IMR-90 (cell line): Measurements from ENCODE around the gene RAD51D. TPM values are rescaled to one million over a fixed set of nuclear protein-coding genes. Genes with fewer than 3 reads are reported as not detected.

Source experiments
- ATAC-seq: fragments of 200-7000 bp; cut with Tn5 transposase; 2 replicates; pipeline ENCODE4 v1.9.1; 2020; ENCODE audit warnings: low read depth, mild to moderate bottlenecking, moderate library complexity
- BruUV-seq: library from RNA; stranded (reverse); fragments of 400-500 nt; replicated peaks from 2 replicates; lab custom pipeline; 2021; lab: Mats Ljungman, UMichigan
- CTCF ChIA-PET: fragments of 300-600 bp; formaldehyde crosslinking; extraction: SDS; loops from one replicate; lab custom pipeline; 2021; ENCODE audit warnings: antibody characterized with exemption; lab: Yijun Ruan, JAX
- POLR2A ChIA-PET: fragments of 300-600 bp; sonication (Branson Sonifier 250); formaldehyde crosslinking; loops from one replicate; lab custom pipeline; 2022; ENCODE audit warnings: antibody characterized with exemption; ENCODE audit not compliant: unreplicated experiment; lab: Charles Lee
- DNase-seq: peaks from one replicate; pipeline ENCODE4 v3.0.0; 2013
- H2AFZ ChIP-seq: replicated peaks from 2 replicates; pipeline ENCODE3; 2013; ENCODE audit warnings: low read length, mild to moderate bottlenecking; ENCODE audit not compliant: poor library complexity
- H2AK5ac ChIP-seq: 2 replicates; pipeline ENCODE4 v1.6.1; 2013; ENCODE audit warnings: low read depth, low read length, inconsistent platforms
- H2AK9ac ChIP-seq: replicated peaks from 2 replicates; pipeline ENCODE3; 2013; ENCODE audit warnings: mild to moderate bottlenecking, low read depth, low read length, moderate library complexity; ENCODE audit not compliant: poor library complexity
- H2BK120ac ChIP-seq: 2 replicates; pipeline ENCODE4 v1.6.1; 2013; ENCODE audit warnings: low read depth, low read length, inconsistent platforms
- H2BK15ac ChIP-seq: 3 replicates; pipeline ENCODE4 v1.6.1; 2013; ENCODE audit warnings: low read depth, low read length, inconsistent platforms
- H2BK20ac ChIP-seq: 2 replicates; pipeline ENCODE4 v1.6.1; 2013; ENCODE audit warnings: low read depth, mild to moderate bottlenecking, inconsistent platforms, low read length, moderate library complexity
- H2BK5ac ChIP-seq: 2 replicates; pipeline ENCODE4 v1.6.1; 2013; ENCODE audit warnings: mild to moderate bottlenecking, low read depth, low read length, inconsistent platforms; ENCODE audit not compliant: poor library complexity, severe bottlenecking
- H3K14ac ChIP-seq: replicated peaks from 2 replicates; pipeline ENCODE4 v1.6.1; 2013; ENCODE audit warnings: low read depth, low read length, inconsistent platforms
- H3K18ac ChIP-seq: 2 replicates; pipeline ENCODE4 v1.6.1; 2013; ENCODE audit warnings: low read depth, low read length, control low read depth
- H3K23ac ChIP-seq: 2 replicates; pipeline ENCODE4 v1.6.1; 2013; ENCODE audit warnings: low read depth, low read length, inconsistent platforms
- H3K27ac ChIP-seq: 2 replicates; pipeline ENCODE4 v1.5.1; 2013; ENCODE audit warnings: mild to moderate bottlenecking, control low read depth, low read length; ENCODE audit not compliant: insufficient read depth
- H3K27me3 ChIP-seq: 2 replicates; pipeline ENCODE4 v1.6.1; 2013; ENCODE audit warnings: low read length; ENCODE audit not compliant: control insufficient read depth, insufficient read depth
- H3K36me3 ChIP-seq: 2 replicates; pipeline ENCODE4 v1.6.1; 2013; ENCODE audit warnings: low read length, mixed read lengths; ENCODE audit not compliant: control insufficient read depth, insufficient read depth
- H3K4ac ChIP-seq: 2 replicates; pipeline ENCODE4 v1.6.1; 2013; ENCODE audit warnings: low read depth, low read length, inconsistent platforms
- H3K4me1 ChIP-seq: 2 replicates; pipeline ENCODE4 v1.6.1; 2013; ENCODE audit warnings: low read length, mixed read lengths; ENCODE audit not compliant: control insufficient read depth, insufficient read depth
- H3K4me2 ChIP-seq: 2 replicates; pipeline ENCODE4 v1.6.1; 2013; ENCODE audit warnings: low read depth, mild to moderate bottlenecking, control low read depth, low read length, moderate library complexity
- H3K4me3 ChIP-seq: 2 replicates; pipeline ENCODE4 v1.5.1; 2013; ENCODE audit warnings: low read depth, mild to moderate bottlenecking, control low read depth, low read length, moderate library complexity; ENCODE audit not compliant: insufficient read depth
- H3K56ac ChIP-seq: 2 replicates; pipeline ENCODE4 v1.6.1; 2013; ENCODE audit warnings: low read length, inconsistent platforms; ENCODE audit not compliant: insufficient read depth; ENCODE audit errors: extremely low read depth
- H3K79me1 ChIP-seq, 2 experiments: 2 replicates each; pipeline ENCODE4 v1.6.1; 2013; ENCODE audit warnings: low read length in 2 of 2, inconsistent platforms in 1 of 2, low read depth in 1 of 2
- H3K9ac ChIP-seq: 2 replicates; pipeline ENCODE4 v1.6.1; 2013; ENCODE audit warnings: low read depth, low read length, control low read depth
- H3K9me1 ChIP-seq: 2 replicates; pipeline ENCODE4 v1.6.1; 2013; ENCODE audit warnings: low read length, inconsistent platforms; ENCODE audit not compliant: insufficient read depth
- H3K9me3 ChIP-seq: 2 replicates; pipeline ENCODE4 v1.6.1; 2013; ENCODE audit warnings: low read length; ENCODE audit not compliant: control insufficient read depth, insufficient read depth
- H4K20me1 ChIP-seq: 2 replicates; pipeline ENCODE4 v1.6.1; 2013; ENCODE audit warnings: low read length, inconsistent platforms; ENCODE audit not compliant: insufficient read depth
- H4K5ac ChIP-seq: 2 replicates; pipeline ENCODE4 v1.6.1; 2013; ENCODE audit warnings: mild to moderate bottlenecking, low read depth, low read length, control low read depth
- H4K8ac ChIP-seq, 2 experiments: 2 replicates each; pipeline ENCODE4 v1.6.1; 2013; ENCODE audit warnings: low read depth in 2 of 2, low read length in 2 of 2, control low read depth in 1 of 2, inconsistent platforms in 1 of 2
- H4K91ac ChIP-seq: 2 replicates; pipeline ENCODE4 v1.6.1; 2013; ENCODE audit warnings: low read depth, low read length, inconsistent platforms; ENCODE audit not compliant: insufficient read depth
- BHLHE40 ChIP-seq: fragments of 150-350 bp; IDR thresholded peaks from 2 replicates; pipeline ENCODE4 v1.6.1; 2016; ENCODE audit warnings: mild to moderate bottlenecking, low read depth, low read length
- CEBPB ChIP-seq: IDR thresholded peaks from 2 replicates; pipeline ENCODE4 v1.6.1; 2012; ENCODE audit warnings: low read depth, low read length, improper control_type of control experiment
- CHD1 ChIP-seq: IDR thresholded peaks from 2 replicates; pipeline ENCODE4 v1.6.1; 2012; ENCODE audit warnings: low read depth, low read length, improper control_type of control experiment
- CTCF ChIP-seq: conservative IDR thresholded peaks from 2 replicates; pipeline ENCODE4 v1.5.1; 2012; ENCODE audit warnings: mild to moderate bottlenecking, low read depth, low read length, improper control_type of control experiment
- FOS ChIP-seq: fragments of 150-350 bp; IDR thresholded peaks from 2 replicates; pipeline ENCODE4 v1.6.1; 2016; ENCODE audit warnings: low read depth, low read length
- MAFK ChIP-seq: IDR thresholded peaks from 2 replicates; pipeline ENCODE4 v1.6.1; 2012; ENCODE audit warnings: low read depth, low read length, improper control_type of control experiment
- MAZ ChIP-seq: IDR thresholded peaks from 2 replicates; pipeline ENCODE4 v1.6.1; 2012; ENCODE audit warnings: low read depth, mild to moderate bottlenecking, low read length, improper control_type of control experiment, moderate library complexity, borderline replicate concordance
- MXI1 ChIP-seq: IDR thresholded peaks from 2 replicates; pipeline ENCODE4 v1.6.1; 2012; ENCODE audit warnings: low read depth, mild to moderate bottlenecking, low read length, moderate library complexity, borderline replicate concordance
- NFE2L2 ChIP-seq: fragments of 150-350 bp; IDR thresholded peaks from 2 replicates; pipeline ENCODE4 v1.6.1; 2016; ENCODE audit warnings: low read depth, mild to moderate bottlenecking, low read length
- POLR2A ChIP-seq: IDR thresholded peaks from 2 replicates; pipeline ENCODE4 v1.6.1; 2012; ENCODE audit warnings: mild to moderate bottlenecking, low read depth, low read length
- RAD21 ChIP-seq: IDR thresholded peaks from 2 replicates; pipeline ENCODE4 v1.6.1; 2012; ENCODE audit warnings: low read length, improper control_type of control experiment
- RCOR1 ChIP-seq: IDR thresholded peaks from 2 replicates; pipeline ENCODE4 v1.6.1; 2012; ENCODE audit warnings: mild to moderate bottlenecking, low read length, improper control_type of control experiment; ENCODE audit not compliant: insufficient replicate concordance
- RFX5 ChIP-seq: IDR thresholded peaks from 2 replicates; pipeline ENCODE4 v1.8.0; 2012; ENCODE audit warnings: low read depth, mild to moderate bottlenecking, low read length, moderate library complexity
- SMC3 ChIP-seq: fragments of 150-350 bp; IDR thresholded peaks from 2 replicates; pipeline ENCODE4 v1.6.1; 2016; ENCODE audit warnings: low read depth, mild to moderate bottlenecking, antibody characterized with exemption, low read length, moderate library complexity
- USF2 ChIP-seq: fragments of 150-350 bp; IDR thresholded peaks from 2 replicates; pipeline ENCODE4 v1.6.1; 2017; ENCODE audit warnings: mild to moderate bottlenecking, antibody characterized with exemption, low read length, low read depth
- WGBS, 2 experiments: methylation state at CpG; one replicate each; pipeline versions ENCODE4 v1.1.5 to v1.1.7; 2013; ENCODE audit warnings: missing lambda C conversion rate in 2 of 2; ENCODE audit not compliant: insufficient read length in 1 of 2; ENCODE audit errors: extremely low coverage in 2 of 2; 5-methylcytosine and 5-hydroxymethylcytosine counted together
- dilution Hi-C: fragments of 300-500 bp; cut with HindIII; formaldehyde crosslinking; loops from one replicate; pipeline ENCODE4 v1.14.3; 2018; ENCODE audit warnings: low sequenced_read_pairs; ENCODE audit not compliant: unreplicated experiment
- in situ Hi-C: fragments of 300-500 bp; cut with MboI; formaldehyde crosslinking; loops from 3 replicates; pipeline ENCODE4 v1.14.3; 2019; ENCODE audit warnings: low sequenced_read_pairs, inconsistent platforms, mixed read lengths
- intact Hi-C: fragments of 100-400 bp; cut with micrococcal nuclease; formaldehyde crosslinking; loops from 2 replicates; pipeline ENCODE4 v1.10.0; 2022
- polyA plus RNA-seq, 3 experiments: library from polyadenylated mRNA; depleted of rRNA; stranded (reverse); fragments of >200 nt; gene quantifications; 2 replicates each; pipeline ENCODE4 v1.2.3, GENCODE V29; 2012; ENCODE audit warnings: low replicate concordance in 1 of 3
- total RNA-seq: library from RNA; depleted of rRNA; stranded (reverse); fragments of >200 nt; gene quantifications from 2 replicates; pipeline ENCODE4 v1.2.3, GENCODE V29; 2012

RAD51D gene
- total and polyA plus RNA-seq, 2 of the 4 experiments (the other 2 are of a cell fraction), result 10.8 to 12.7 TPM

GRCh38 chr17:35130392-35130791 is 10.7 kb upstream of the RAD51D start:
- Histone ChIP-seq H3K4me2 (no peak overlapping the region), H3K27me3 (no peaks in the 10 kb centered on the region), H4K91ac (no peak overlapping the region), H3K18ac (no peak overlapping the region; the same call in 1 of the 2 replicates), H3K9ac (no peak overlapping the region), H3K36me3 (peaks cover 43% of the 10 kb centered on the region), H3K23ac (no peak overlapping the region), H3K4me3 (no peak overlapping the region), H3K4me1 (peaks cover 36% of the 10 kb centered on the region), H4K5ac (no peak overlapping the region; the same call in 1 of the 2 replicates), H2AFZ (no peak overlapping the region), H2BK15ac (no peak overlapping the region), H2BK20ac (no peak overlapping the region), H3K4ac (no peak overlapping the region), H2BK5ac (no peak overlapping the region), H3K14ac (no peak overlapping the region), H2AK5ac (no peak overlapping the region), H3K9me3 (no peaks in the 10 kb centered on the region), H2AK9ac (no peak overlapping the region), H3K56ac (no peak overlapping the region), H4K20me1 (no peaks in the 10 kb centered on the region; the same call in 1 of the 2 replicates), H3K9me1 (peaks cover 17% of the 10 kb centered on the region), H2BK120ac (no peak overlapping the region), H3K79me1 (no peaks in the 10 kb centered on the region), H4K8ac (no peak overlapping the region), H3K27ac (peak overlapping the region; percentile 63; the same call in 1 of the 2 replicates)
- ChIA-PET POLR2A (no interaction called here), CTCF (no interaction called here)
- ATAC-seq (no peak), DNase-seq (no peak)
- 100% methylated on average over 1 of the region's 3 CpGs; no CpG with 5 or more reads in 1 of the 2 experiments for WGBS, 2 experiments
- TF ChIP-seq FOS (no peak), BHLHE40 (no peak), USF2 (no peak), RCOR1 (no peak), RFX5 (no peak), SMC3 (no peak), NFE2L2 (no peak), CHD1 (no peak), MXI1 (no peak), CTCF (no peak), RAD21 (no peak), CEBPB (no peak), MAZ (no peak), MAFK (no peak), POLR2A (no peak)
- dilution Hi-C loops, result no loop called here
- intact Hi-C loops, result no loop called here
- BruUV-seq, result no TSS peak
- in situ Hi-C loops, result no loop called here
